Measurements from ENCODE around the gene SAP30BP.

DNA sequence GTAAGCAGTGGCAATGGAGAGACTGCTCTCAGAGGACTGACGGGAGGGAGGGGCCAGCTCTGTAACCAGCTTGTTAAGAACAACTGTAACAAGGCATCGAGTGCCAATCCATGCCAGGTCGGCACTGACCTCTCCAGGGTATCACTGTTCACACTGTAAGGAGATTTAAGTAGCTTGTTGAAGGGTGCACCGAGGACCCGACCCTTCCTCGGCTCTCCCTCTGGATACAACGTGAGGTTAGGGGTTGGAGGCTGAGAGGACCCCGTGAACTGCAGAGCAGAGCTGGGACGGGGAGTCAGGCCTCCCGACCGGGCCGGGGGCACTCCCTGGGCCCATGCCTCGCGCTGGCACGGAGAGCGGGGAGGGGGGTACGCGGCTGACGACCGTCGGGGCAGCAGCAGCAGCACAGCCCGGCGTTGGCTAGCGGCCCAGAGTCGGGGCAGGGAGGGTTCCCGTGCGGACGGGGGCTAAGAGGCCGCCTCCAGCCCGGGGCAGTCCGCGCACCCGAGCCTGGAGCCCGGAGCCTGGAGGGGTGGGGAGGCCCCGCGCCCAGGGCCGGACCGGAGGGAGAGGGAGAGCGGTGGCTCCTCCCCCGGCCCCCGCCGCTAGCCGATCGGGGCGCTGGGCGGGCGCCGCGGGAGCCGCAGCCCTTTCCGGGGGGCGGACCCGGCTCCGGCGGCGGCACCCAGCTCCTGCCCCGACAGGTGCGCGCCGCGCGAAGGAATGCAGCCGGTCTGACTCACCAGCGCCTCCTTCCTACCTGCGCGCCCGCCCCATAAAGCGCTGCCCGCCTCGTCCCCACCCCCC, 53.7 kb downstream of the SAP30BP start, which contains the start of gene ITGB4:
- TF ChIP-seq, protein P1, sequence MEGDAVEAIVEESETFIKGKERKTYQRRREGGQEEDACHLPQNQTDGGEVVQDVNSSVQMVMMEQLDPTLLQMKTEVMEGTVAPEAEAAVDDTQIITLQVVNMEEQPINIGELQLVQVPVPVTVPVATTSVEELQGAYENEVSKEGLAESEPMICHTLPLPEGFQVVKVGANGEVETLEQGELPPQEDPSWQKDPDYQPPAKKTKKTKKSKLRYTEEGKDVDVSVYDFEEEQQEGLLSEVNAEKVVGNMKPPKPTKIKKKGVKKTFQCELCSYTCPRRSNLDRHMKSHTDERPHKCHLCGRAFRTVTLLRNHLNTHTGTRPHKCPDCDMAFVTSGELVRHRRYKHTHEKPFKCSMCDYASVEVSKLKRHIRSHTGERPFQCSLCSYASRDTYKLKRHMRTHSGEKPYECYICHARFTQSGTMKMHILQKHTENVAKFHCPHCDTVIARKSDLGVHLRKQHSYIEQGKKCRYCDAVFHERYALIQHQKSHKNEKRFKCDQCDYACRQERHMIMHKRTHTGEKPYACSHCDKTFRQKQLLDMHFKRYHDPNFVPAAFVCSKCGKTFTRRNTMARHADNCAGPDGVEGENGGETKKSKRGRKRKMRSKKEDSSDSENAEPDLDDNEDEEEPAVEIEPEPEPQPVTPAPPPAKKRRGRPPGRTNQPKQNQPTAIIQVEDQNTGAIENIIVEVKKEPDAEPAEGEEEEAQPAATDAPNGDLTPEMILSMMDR (IDR thresholded peaks at IDR 0.05; ENCODE audit: low read depth, low read length, poor library complexity, severe bottlenecking): no peak
- no peak for TF ChIP-seq EZH2phosphoT487 (IDR thresholded peaks at IDR 0.05; ENCODE audit: borderline replicate concordance, low read length)
